ENCODE data around the gene P3R3URF. TPM values are rescaled to one million over a fixed set of nuclear protein-coding genes. Genes with fewer than 3 reads are reported as not detected.

The P3R3URF gene
- total and polyA plus RNA-seq, 9 of the 15 experiments (the other 6 are each of a cell fraction or from before 2014, with no cell fraction given), result not detected

DNA sequence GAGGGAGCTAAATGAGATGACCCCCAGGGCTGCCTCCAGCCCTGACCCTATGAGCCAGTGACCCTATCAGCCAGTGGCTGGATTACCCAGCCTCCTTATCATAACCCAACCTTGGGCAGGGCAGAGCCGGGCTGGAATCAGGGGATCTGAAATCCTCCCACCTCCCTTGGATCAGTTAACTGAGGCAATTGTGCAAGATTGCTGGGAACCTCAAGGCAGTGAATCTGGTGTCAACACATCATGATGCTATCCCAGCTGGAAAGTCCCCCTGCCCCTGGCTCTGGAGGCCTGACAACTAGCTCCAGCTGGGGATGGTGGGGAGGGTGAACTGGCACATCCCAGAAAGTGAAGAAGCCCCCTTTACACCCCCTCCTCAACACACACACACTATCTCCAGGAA, 7.8 kb downstream of the P3R3URF start (continued):
- TF ChIP-seq, protein P1, sequence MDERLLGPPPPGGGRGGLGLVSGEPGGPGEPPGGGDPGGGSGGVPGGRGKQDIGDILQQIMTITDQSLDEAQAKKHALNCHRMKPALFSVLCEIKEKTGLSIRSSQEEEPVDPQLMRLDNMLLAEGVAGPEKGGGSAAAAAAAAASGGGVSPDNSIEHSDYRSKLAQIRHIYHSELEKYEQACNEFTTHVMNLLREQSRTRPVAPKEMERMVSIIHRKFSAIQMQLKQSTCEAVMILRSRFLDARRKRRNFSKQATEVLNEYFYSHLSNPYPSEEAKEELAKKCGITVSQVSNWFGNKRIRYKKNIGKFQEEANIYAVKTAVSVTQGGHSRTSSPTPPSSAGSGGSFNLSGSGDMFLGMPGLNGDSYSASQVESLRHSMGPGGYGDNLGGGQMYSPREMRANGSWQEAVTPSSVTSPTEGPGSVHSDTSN (CRISPR knock-in tag; IDR thresholded peaks at IDR 0.05; ENCODE audit: low read depth), result no peak
- TF ChIP-seq, protein P1 (tag; conservative IDR thresholded peaks at IDR 0.05; ENCODE audit: low read depth), result no peak
- no peak for TF ChIP-seq MCM2 (IDR thresholded peaks at IDR 0.05; ENCODE audit: low read depth)
- TF ChIP-seq CBFA2T3 (IDR thresholded peaks at IDR 0.05), result peak; percentile 39
- TF ChIP-seq NFRKB (IDR thresholded peaks at IDR 0.05; ENCODE audit: low read depth), result no peak
- TF ChIP-seq, protein P2, sequence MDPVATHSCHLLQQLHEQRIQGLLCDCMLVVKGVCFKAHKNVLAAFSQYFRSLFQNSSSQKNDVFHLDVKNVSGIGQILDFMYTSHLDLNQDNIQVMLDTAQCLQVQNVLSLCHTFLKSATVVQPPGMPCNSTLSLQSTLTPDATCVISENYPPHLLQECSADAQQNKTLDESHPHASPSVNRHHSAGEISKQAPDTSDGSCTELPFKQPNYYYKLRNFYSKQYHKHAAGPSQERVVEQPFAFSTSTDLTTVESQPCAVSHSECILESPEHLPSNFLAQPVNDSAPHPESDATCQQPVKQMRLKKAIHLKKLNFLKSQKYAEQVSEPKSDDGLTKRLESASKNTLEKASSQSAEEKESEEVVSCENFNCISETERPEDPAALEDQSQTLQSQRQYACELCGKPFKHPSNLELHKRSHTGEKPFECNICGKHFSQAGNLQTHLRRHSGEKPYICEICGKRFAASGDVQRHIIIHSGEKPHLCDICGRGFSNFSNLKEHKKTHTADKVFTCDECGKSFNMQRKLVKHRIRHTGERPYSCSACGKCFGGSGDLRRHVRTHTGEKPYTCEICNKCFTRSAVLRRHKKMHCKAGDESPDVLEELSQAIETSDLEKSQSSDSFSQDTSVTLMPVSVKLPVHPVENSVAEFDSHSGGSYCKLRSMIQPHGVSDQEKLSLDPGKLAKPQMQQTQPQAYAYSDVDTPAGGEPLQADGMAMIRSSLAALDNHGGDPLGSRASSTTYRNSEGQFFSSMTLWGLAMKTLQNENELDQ (CRISPR knock-in tag; IDR thresholded peaks at IDR 0.05; ENCODE audit: borderline replicate concordance), result no peak
- TF ChIP-seq XRCC5 (IDR thresholded peaks at IDR 0.05; ENCODE audit: low read depth, low read length), result no peak
- TF ChIP-seq NELFE (IDR thresholded peaks at IDR 0.05; ENCODE audit: insufficient read depth, insufficient read length), result no peak
- TF ChIP-seq ZNF778 (CRISPR knock-in tag; IDR thresholded peaks at IDR 0.05), result no peak
- no peak for TF ChIP-seq MTA1 (IDR thresholded peaks at IDR 0.05; ENCODE audit: borderline replicate concordance)
- no peak for TF ChIP-seq TEAD2 (tag; IDR thresholded peaks at IDR 0.05)
- TF ChIP-seq CEBPG (CRISPR knock-in tag; IDR thresholded peaks at IDR 0.05), result peak; percentile 56; the same call in 1 of the 2 replicates
- TF ChIP-seq CEBPG (tag; conservative IDR thresholded peaks at IDR 0.05 in 1 of 2, IDR thresholded peaks at IDR 0.05 in 1 of 2), result peak in 1 of 2 experiments; percentile 83; a peak in 2 of 4 replicates
- TF ChIP-seq, protein P3, sequence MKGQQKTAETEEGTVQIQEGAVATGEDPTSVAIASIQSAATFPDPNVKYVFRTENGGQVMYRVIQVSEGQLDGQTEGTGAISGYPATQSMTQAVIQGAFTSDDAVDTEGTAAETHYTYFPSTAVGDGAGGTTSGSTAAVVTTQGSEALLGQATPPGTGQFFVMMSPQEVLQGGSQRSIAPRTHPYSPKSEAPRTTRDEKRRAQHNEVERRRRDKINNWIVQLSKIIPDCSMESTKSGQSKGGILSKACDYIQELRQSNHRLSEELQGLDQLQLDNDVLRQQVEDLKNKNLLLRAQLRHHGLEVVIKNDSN (CRISPR knock-in tag; IDR thresholded peaks at IDR 0.05), result no peak
- TF ChIP-seq NONO (IDR thresholded peaks at IDR 0.05; ENCODE audit: low read depth in 2 of 2, low read length in 1 of 2), result no peak
- TF ChIP-seq ZNF668 (CRISPR knock-in tag; IDR thresholded peaks at IDR 0.05), result no peak
- TF ChIP-seq RNF2 (IDR thresholded peaks at IDR 0.05), result no peak
